PC-9 (cell line): ENCODE results near the gene LMCD1. TPM values are rescaled to one million over a fixed set of nuclear protein-coding genes. Genes with fewer than 3 reads are reported as not detected.

ENCODE experiments used
- BruUV-seq: library from RNA; stranded (reverse); fragments of 400-500 nt; replicated peaks from 2 replicates; lab custom pipeline; 2021; lab: Mats Ljungman, UMichigan
- CTCF ChIA-PET: fragments of 300-600 bp; sonication (Branson Sonifier 250); formaldehyde crosslinking; loops from one replicate; lab custom pipeline; 2022; ENCODE audit warnings: antibody characterized with exemption; lab: Charles Lee
- POLR2A ChIA-PET: fragments of 300-600 bp; sonication (Branson Sonifier 250); formaldehyde crosslinking; loops from one replicate; lab custom pipeline; 2022; ENCODE audit warnings: antibody characterized with exemption; ENCODE audit not compliant: unreplicated experiment; lab: Charles Lee
- DNase-seq, 2 experiments: peaks; one replicate each; pipeline versions ENCODE4 v3.0.0 to v3.0.0-alpha.2; 2015 to 2022; ENCODE audit warnings: mixed read lengths in 1 of 2
- H2AFZ ChIP-seq: fragments of 200-600 bp; sonication (generic); 2 replicates; pipeline ENCODE4 v1.8.1; 2017; ENCODE audit warnings: antibody characterized with exemption
- H3F3A ChIP-seq: fragments of 200-600 bp; sonication (generic); 2 replicates; pipeline ENCODE4 v1.8.1; 2017; ENCODE audit warnings: antibody characterized with exemption, mild to moderate bottlenecking, low read depth; ENCODE audit not compliant: insufficient read depth
- H3K27ac ChIP-seq: fragments of 200-600 bp; sonication (generic); 2 replicates; pipeline ENCODE4 v1.6.1; 2016; ENCODE audit warnings: mixed run types
- H3K27me3 ChIP-seq: fragments of 200-600 bp; sonication (generic); 2 replicates; pipeline ENCODE4 v1.6.1; 2016; ENCODE audit warnings: low read depth, mixed run types; ENCODE audit not compliant: insufficient read depth
- H3K36me3 ChIP-seq: fragments of 200-600 bp; sonication (generic); 2 replicates; pipeline ENCODE4 v1.6.1; 2016; ENCODE audit warnings: low read depth, mixed run types
- H3K4me1 ChIP-seq: fragments of 200-600 bp; sonication (generic); replicated peaks from 2 replicates; pipeline ENCODE4 v1.6.1; 2016; ENCODE audit warnings: mixed run types; ENCODE audit not compliant: insufficient read depth
- H3K4me2 ChIP-seq: fragments of 200-600 bp; sonication (generic); 2 replicates; pipeline ENCODE4 v1.6.1; 2017; ENCODE audit warnings: mixed run types
- H3K4me3 ChIP-seq: fragments of 200-600 bp; sonication (generic); 2 replicates; pipeline ENCODE4 v1.6.1; 2016; ENCODE audit warnings: mixed run types
- H3K79me2 ChIP-seq: fragments of 200-600 bp; sonication (generic); 2 replicates; pipeline ENCODE4 v1.6.1; 2017; ENCODE audit warnings: low read depth, mixed run types
- H3K9me2 ChIP-seq: fragments of 200-600 bp; sonication (generic); 2 replicates; pipeline ENCODE4 v1.8.1; 2017; ENCODE audit warnings: mild to moderate bottlenecking; ENCODE audit not compliant: insufficient read depth
- H3K9me3 ChIP-seq: fragments of 200-600 bp; sonication (generic); 2 replicates; pipeline ENCODE4 v1.8.1; 2016; ENCODE audit warnings: low read depth; ENCODE audit not compliant: insufficient read depth
- H4K20me1 ChIP-seq: fragments of 200-600 bp; sonication (generic); 2 replicates; pipeline ENCODE4 v1.8.1; 2017; ENCODE audit not compliant: insufficient read depth
- CTCF ChIP-seq: fragments of 200-600 bp; sonication (generic); conservative IDR thresholded peaks from 2 replicates; pipeline ENCODE4 v1.6.1; 2017; ENCODE audit warnings: mixed run types, antibody characterized with exemption, mild to moderate bottlenecking, moderate library complexity
- EZH2 ChIP-seq: fragments of 200-600 bp; sonication (generic); IDR thresholded peaks from 2 replicates; pipeline ENCODE4 v1.8.0; 2017; ENCODE audit warnings: antibody characterized with exemption, low read depth
- intact Hi-C: fragments of 100-400 bp; cut with micrococcal nuclease; formaldehyde crosslinking; loops from one replicate; pipeline ENCODE4 v1.10.0; 2022; ENCODE audit not compliant: unreplicated experiment
- total RNA-seq: library from RNA; stranded (reverse); gene quantifications from 2 replicates; pipeline ENCODE4 v1.2.3, GENCODE V29; 2021

Gene LMCD1
- total RNA-seq, 1 experiment from 2014 or later: 10.3 TPM

- Histone ChIP-seq H3K79me2 (no peaks in the 10 kb centered on the region), H3K4me3 (no peak overlapping the region), H3K27ac (no peak overlapping the region), H3K36me3 (no peaks in the 10 kb centered on the region), H4K20me1 (no peaks in the 10 kb centered on the region), H3K9me3 (no peaks in the 10 kb centered on the region), H3K4me2 (no peak overlapping the region), H3K4me1 (no peaks in the 10 kb centered on the region), H3K27me3 (no peaks in the 10 kb centered on the region), H3F3A (no peaks in the 10 kb centered on the region), H2AFZ (no peak overlapping the region), H3K9me2 (no peaks in the 10 kb centered on the region)
- BruUV-seq: no TSS peak
- intact Hi-C loops: no loop called here
- ChIA-PET POLR2A (interaction anchor here (0.7 kb wide), 1 partner anchor 353 kb away, joined by 4 read pairs; no protein-coding TSS in a partner anchor), CTCF (interaction anchor here (0.6 to 0.7 kb wide), 2 partner anchors 17 to 504 kb away, joined by 3 to 4 read pairs; no protein-coding TSS in a partner anchor)
- no peak for DNase-seq
- TF ChIP-seq CTCF: no peak
- no peak for TF ChIP-seq EZH2
These were observed 17.0 kb upstream of the LMCD1 start for GRCh38 chr3:8484409-8485140.

- TF ChIP-seq EZH2: no peak
- TF ChIP-seq CTCF: no peak
- H3K9me2 ChIP-seq: no peaks in the 10 kb centered on the region
- H3K79me2 ChIP-seq: no peaks in the 10 kb centered on the region
- no peak overlapping the region for H3K4me2 ChIP-seq
- no peak overlapping the region for H3K4me3 ChIP-seq
- H3K9me3 ChIP-seq: no peaks in the 10 kb centered on the region
- no peak overlapping the region for H2AFZ ChIP-seq
- ChIA-PET POLR2A (interaction anchor here (0.5 to 0.7 kb wide), 2 partner anchors 173 to 354 kb away, joined by 4 to 5 read pairs; no protein-coding TSS in a partner anchor), CTCF (interaction anchor here (0.7 kb wide), 1 partner anchor 16 kb away, joined by 4 read pairs; no protein-coding TSS in a partner anchor)
- intact Hi-C loops: no loop called here
- DNase-seq: no peak
- no peaks in the 10 kb centered on the region for H3F3A ChIP-seq
- no peak overlapping the region for H3K27ac ChIP-seq
- no peaks in the 10 kb centered on the region for H4K20me1 ChIP-seq
- no peaks in the 10 kb centered on the region for H3K27me3 ChIP-seq
- no peaks in the 10 kb centered on the region for H3K36me3 ChIP-seq
- BruUV-seq: no TSS peak
- no peaks in the 10 kb centered on the region for H3K4me1 ChIP-seq
These were observed 16.3 kb upstream of the LMCD1 start for GRCh38 chr3:8485141-8485870.

GRCh38 chr3:8485943-8486342 lies 15.7 kb upstream of the LMCD1 start:
- Histone ChIP-seq H3K36me3 (no peaks in the 10 kb centered on the region), H3K4me2 (no peak overlapping the region), H3K27me3 (no peaks in the 10 kb centered on the region), H3F3A (no peaks in the 10 kb centered on the region), H3K4me1 (no peaks in the 10 kb centered on the region), H3K4me3 (no peak overlapping the region), H3K79me2 (no peaks in the 10 kb centered on the region), H2AFZ (no peak overlapping the region), H3K27ac (no peak overlapping the region), H3K9me3 (no peaks in the 10 kb centered on the region), H3K9me2 (no peaks in the 10 kb centered on the region), H4K20me1 (no peaks in the 10 kb centered on the region)
- intact Hi-C loops: no loop called here
- no TSS peak for BruUV-seq
- TF ChIP-seq EZH2: no peak
- no peak for TF ChIP-seq CTCF
- POLR2A ChIA-PET: no interaction called here
- DNase-seq: no peak
- CTCF ChIA-PET: no interaction called here
